GM12878 (cell line): Measurements from ENCODE around the gene ADGRL3. TPM values are rescaled to one million over a fixed set of nuclear protein-coding genes. Genes with fewer than 3 reads are reported as not detected.

ENCODE experiments used
- ATAC-seq: fragments of 200-7000 bp; cut with Tn5 transposase; 3 replicates; pipeline ENCODE4 v1.9.1; 2020; ENCODE audit warnings: mild to moderate bottlenecking, moderate library complexity
- BruUV-seq: library from RNA; stranded (reverse); fragments of 400-500 nt; replicated peaks from 2 replicates; lab custom pipeline; 2021; lab: Mats Ljungman, UMichigan
- CTCF ChIA-PET: fragments of 300-600 bp; sonication (Branson Sonifier 250); formaldehyde crosslinking; extraction: SDS; loops from one replicate; lab custom pipeline; 2021; ENCODE audit warnings: inconsistent platforms; lab: Yijun Ruan, JAX
- POLR2A ChIA-PET: fragments of 350-600 bp; formaldehyde crosslinking; extraction: SDS; loops from one replicate; lab custom pipeline; 2021; ENCODE audit warnings: inconsistent platforms; lab: Charles Lee
- RAD21 ChIA-PET: fragments of 300-600 bp; sonication (Branson Sonifier 250); formaldehyde crosslinking; loops from one replicate; lab custom pipeline; 2023; ENCODE audit warnings: antibody characterized with exemption; ENCODE audit not compliant: unreplicated experiment; lab: Charles Lee
- SMC1A ChIA-PET: fragments of 300-600 bp; sonication (Branson Sonifier 250); formaldehyde crosslinking; loops from one replicate; lab custom pipeline; 2023; ENCODE audit not compliant: unreplicated experiment, uncharacterized antibody; lab: Charles Lee
- DNase-seq: peaks from one replicate; pipeline ENCODE4 v3.0.0-alpha.2; 2011; ENCODE audit warnings: low read depth, low spot score
- FAIRE-seq: peaks from 3 replicates; lab custom pipeline; 2011; peaks lifted over from hg19 to GRCh38; lab: Jason Lieb, UNC
- H2AFZ ChIP-seq: 2 replicates; pipeline ENCODE4 v1.6.0; 2011; ENCODE audit warnings: low read depth, low read length, control low read depth; ENCODE audit not compliant: control insufficient read depth
- H3K27ac ChIP-seq: 2 replicates; pipeline ENCODE4 v1.5.1; 2011; ENCODE audit warnings: control low read depth; ENCODE audit not compliant: control insufficient read depth, insufficient read depth
- H3K27me3 ChIP-seq, 2 experiments: replicated peaks in 1 of 2; 2 replicates each; pipeline versions ENCODE4 v1.6.0 to v1.6.1; 2011; ENCODE audit warnings: low read length in 1 of 2; ENCODE audit not compliant: control insufficient read depth in 2 of 2, insufficient read depth in 2 of 2
- H3K36me3 ChIP-seq, 2 experiments: 2 replicates each; pipeline ENCODE4 v1.5.1; 2011; ENCODE audit warnings: low read length in 1 of 2; ENCODE audit not compliant: control insufficient read depth in 2 of 2, insufficient read depth in 2 of 2
- H3K4me1 ChIP-seq: 2 replicates; pipeline ENCODE4 v1.6.1; 2011; ENCODE audit warnings: mild to moderate bottlenecking, low read length, moderate library complexity, mixed read lengths; ENCODE audit not compliant: control insufficient read depth, insufficient read depth
- H3K4me2 ChIP-seq: 2 replicates; pipeline ENCODE4 v1.6.0; 2011; ENCODE audit warnings: control low read depth; ENCODE audit not compliant: control insufficient read depth, insufficient read depth
- H3K4me3 ChIP-seq: fragments of 200-600 bp; sonication (generic); 2 replicates; pipeline ENCODE4 v1.5.1; 2016
- H3K79me2 ChIP-seq: 2 replicates; pipeline ENCODE4 v1.6.0; 2011; ENCODE audit warnings: low read length; ENCODE audit not compliant: control insufficient read depth, insufficient read depth
- H3K9ac ChIP-seq: 2 replicates; pipeline ENCODE4 v1.8.0; 2011; ENCODE audit warnings: low read length, control low read depth, mixed read lengths; ENCODE audit not compliant: control insufficient read depth, insufficient read depth
- H3K9me3 ChIP-seq: replicated peaks from 3 replicates; pipeline ENCODE4 v1.5.1; 2011; ENCODE audit warnings: mild to moderate bottlenecking, low read length; ENCODE audit not compliant: control insufficient read depth, insufficient read depth
- H4K20me1 ChIP-seq: 2 replicates; pipeline ENCODE4 v1.6.0; 2011; ENCODE audit not compliant: control insufficient read depth, insufficient read depth
- E4F1 ChIP-seq: fragments of 450-650 bp; IDR thresholded peaks from 2 replicates; pipeline ENCODE4 v1.6.1; 2018; ENCODE audit warnings: borderline replicate concordance, mild to moderate bottlenecking; ENCODE audit not compliant: partially characterized antibody
- EGR1 ChIP-seq, 2 experiments: IDR thresholded peaks; 1 replicate in 1 of 2; 2 replicates in 1 of 2; pipeline ENCODE4 v1.6.1; 2011 to 2012; ENCODE audit warnings: low read depth in 2 of 2, low read length in 2 of 2, borderline replicate concordance in 1 of 2, mild to moderate bottlenecking in 1 of 2, moderate library complexity in 1 of 2
- WGBS: methylation state at CpG from one replicate; pipeline ENCODE4 v1.1.6; 2016; ENCODE audit warnings: low lambda C conversion rate; ENCODE audit not compliant: insufficient replicate concordance, insufficient coverage; ENCODE audit errors: missing lambda C conversion rate; 5-methylcytosine and 5-hydroxymethylcytosine counted together
- in situ Hi-C: fragments of 300-500 bp; cut with MboI; formaldehyde crosslinking; loops from 9 replicates; pipeline ENCODE4 v1.14.3; 2018; ENCODE audit warnings: mixed read lengths
- intact Hi-C: fragments of 100-400 bp; cut with micrococcal nuclease; formaldehyde crosslinking; loops from one replicate; pipeline ENCODE4 v1.14.2; 2022; ENCODE audit not compliant: unreplicated experiment
- polyA plus RNA-seq, 11 experiments: library from polyadenylated mRNA; depleted of rRNA in 4 of 11; unstranded in 6 of 11; stranded (reverse) in 5 of 11; fragments of >200 nt; fragmentation: Nextera tagmentation in 4 of 11; fragmentation: Illumina TruSeq in 1 of 11; extraction: Ambion mirVana in 4 of 11; extraction: Trizol in 1 of 11; gene quantifications; 1 replicate in 1 of 11; 2 replicates in 10 of 11; pipeline versions ENCODE4 v1.2.1 to v1.2.3, GENCODE V29; 2011 to 2016; ENCODE audit warnings: inconsistent platforms in 2 of 11, missing spikeins in 2 of 11, low read depth in 1 of 11
- total RNA-seq, 4 experiments: library from RNA; depleted of rRNA in 3 of 4; stranded (reverse); fragments of >200 nt in 3 of 4; fragmentation: Illumina TruSeq in 1 of 4; extraction: Trizol in 1 of 4; gene quantifications; 2 replicates each; pipeline versions ENCODE4 v1.2.1 to v1.2.3, GENCODE V29; 2013 to 2021

ADGRL3 gene
- total and polyA plus RNA-seq, 10 of the 15 experiments (the other 5 are each of a cell fraction or from before 2014, with no cell fraction given) = 1.1 TPM; not detected in 9

GRCh38 chr4:61373901-61374440 lies 173.8 kb downstream of the ADGRL3 start:
- WGBS = 0% methylated on average over 1 of the region's 1 CpG
- ChIA-PET POLR2A (no interaction called here), CTCF (no interaction called here)

More at GRCh38 chr4:61373901-61374440, 173.8 kb downstream of the ADGRL3 start:
- ChIA-PET RAD21 (no interaction called here), SMC1A (no interaction called here)
- in situ Hi-C loops = no loop called here
- Histone ChIP-seq H4K20me1 (no peaks in the 10 kb centered on the region), H3K9ac (no peak overlapping the region), H2AFZ (no peak overlapping the region), H3K27ac (no peak overlapping the region), H3K79me2 (no peaks in the 10 kb centered on the region), H3K4me1 (no peaks in the 10 kb centered on the region), H3K36me3 (no peaks in the 10 kb centered on the region), H3K9me3 (no peaks in the 10 kb centered on the region), H3K4me2 (no peak overlapping the region), H3K27me3 (no peaks in the 10 kb centered on the region), H3K4me3 (no peak overlapping the region)
- DNase-seq (no peak), ATAC-seq (no peak), FAIRE-seq (no peak)
- TF ChIP-seq E4F1 = no peak
- TF ChIP-seq EGR1 (IDR thresholded peaks at IDR 0.05; ENCODE audit: borderline replicate concordance in 1 of 2, low read depth in 2 of 2, low read length in 2 of 2) = no peak
- intact Hi-C loops = no loop called here
- BruUV-seq = no TSS peak
